K562 (cell line): ENCODE results near the gene MLIP. TPM values are rescaled to one million over a fixed set of nuclear protein-coding genes. Genes with fewer than 3 reads are reported as not detected.

Source experiments
- ATAC-seq: fragments of 200-7000 bp; cut with Tn5 transposase; 3 replicates; pipeline ENCODE4 v1.9.1; 2020; ENCODE audit warnings: moderate library complexity
- BruUV-seq: library from RNA; stranded (reverse); fragments of 400-500 nt; replicated peaks from 2 replicates; lab custom pipeline; 2021; lab: Mats Ljungman, UMichigan
- CTCF ChIA-PET: fragments of 300-600 bp; formaldehyde crosslinking; extraction: SDS; loops from one replicate; lab custom pipeline; 2021; ENCODE audit warnings: low intra/inter-chr PET ratio; lab: Yijun Ruan, JAX
- POLR2A ChIA-PET: fragments of 300-600, 350-650 bp; sonication (Branson Sonifier 250); formaldehyde crosslinking; extraction: SDS; loops from one replicate; lab custom pipeline; 2021; ENCODE audit warnings: antibody characterized with exemption, inconsistent platforms; lab: Yijun Ruan, JAX
- DNase-seq, 4 experiments: peaks; one replicate each; pipeline versions ENCODE4 v3.0.0 to v3.0.0-alpha.2; 2011 to 2018; ENCODE audit warnings: low spot score in 3 of 4, mixed read lengths in 3 of 4; ENCODE audit errors: extremely low read depth in 1 of 4
- FAIRE-seq: peaks from 2 replicates; lab custom pipeline; 2011; peaks lifted over from hg19 to GRCh38; lab: Jason Lieb, UNC
- H2AFZ ChIP-seq: 2 replicates; pipeline ENCODE4 v1.6.0; 2011; ENCODE audit warnings: low read depth, low read length, control low read depth, inconsistent platforms
- H3K27ac ChIP-seq: fragments of 200-600 bp; 3 replicates; pipeline ENCODE4 v1.8.0; 2011; ENCODE audit warnings: low read depth, mild to moderate bottlenecking, control low read depth, inconsistent platforms, low read length, moderate library complexity, mixed read lengths; ENCODE audit errors: extremely low read depth
- H3K27me3 ChIP-seq, 2 experiments: fragments of 300-600 bp in 1 of 2; 2 replicates in 1 of 2; 3 replicates in 1 of 2; pipeline versions ENCODE4 v1.6.0 to v1.8.0; 2011; ENCODE audit warnings: inconsistent platforms in 2 of 2, low read length in 2 of 2, mild to moderate bottlenecking in 1 of 2, mixed read lengths in 1 of 2, moderate library complexity in 1 of 2; ENCODE audit not compliant: control insufficient read depth in 2 of 2, insufficient read depth in 2 of 2
- H3K36me3 ChIP-seq: fragments of 300-600 bp; 3 replicates; pipeline ENCODE4 v1.8.0; 2011; ENCODE audit warnings: mild to moderate bottlenecking, low read length, inconsistent platforms; ENCODE audit not compliant: control insufficient read depth, insufficient read depth
- H3K4me1 ChIP-seq, 2 experiments: fragments of 200-600 bp in 1 of 2; replicated peaks in 1 of 2; 2 replicates in 1 of 2; 3 replicates in 1 of 2; pipeline versions ENCODE4 v1.5.1 to v1.8.0; 2011; ENCODE audit warnings: inconsistent platforms in 2 of 2, low read length in 2 of 2, mild to moderate bottlenecking in 1 of 2, mixed read lengths in 1 of 2, moderate library complexity in 1 of 2; ENCODE audit not compliant: control insufficient read depth in 2 of 2, insufficient read depth in 2 of 2
- H3K4me2 ChIP-seq: 2 replicates; pipeline ENCODE4 v1.6.1; 2011; ENCODE audit warnings: low read length, control low read depth, inconsistent platforms, mixed read lengths; ENCODE audit not compliant: insufficient read depth
- H3K4me3 ChIP-seq: fragments of 200-600 bp; sonication (generic), shearing (Covaris generic); 2 replicates; pipeline ENCODE4 v1.5.1; 2016; ENCODE audit warnings: control low read depth, inconsistent platforms
- H3K79me2 ChIP-seq: fragments of 200-600 bp; 3 replicates; pipeline ENCODE4 v1.8.0; 2011; ENCODE audit warnings: low read length, inconsistent platforms; ENCODE audit not compliant: control insufficient read depth, insufficient read depth
- H3K9ac ChIP-seq, 2 experiments: 2 replicates each; pipeline versions ENCODE4 v1.6.0 to v1.6.1; 2011; ENCODE audit warnings: low read depth in 2 of 2, low read length in 2 of 2, control low read depth in 1 of 2, inconsistent platforms in 1 of 2, mild to moderate bottlenecking in 1 of 2, mixed read lengths in 1 of 2; ENCODE audit not compliant: insufficient read depth in 1 of 2
- H3K9me1 ChIP-seq: one replicate; pipeline ENCODE4 v1.6.0; 2011; ENCODE audit warnings: inconsistent platforms, mild to moderate bottlenecking, low read length, moderate library complexity; ENCODE audit not compliant: control insufficient read depth, insufficient read depth
- H3K9me3 ChIP-seq: replicated peaks from 2 replicates; pipeline ENCODE4 v1.5.1; 2011; ENCODE audit warnings: low read depth, low read length, inconsistent platforms; ENCODE audit not compliant: control insufficient read depth, insufficient read depth
- H4K20me1 ChIP-seq: replicated peaks from 2 replicates; pipeline ENCODE4 v1.6.1; 2011; ENCODE audit warnings: low read length, inconsistent platforms, mixed read lengths; ENCODE audit not compliant: control insufficient read depth, insufficient read depth
- CBFA2T3 ChIP-seq: fragments of 450-650 bp; IDR thresholded peaks from 2 replicates; pipeline ENCODE4 v1.6.1; 2017
- CBX8 ChIP-seq: fragments of 200-600 bp; sonication (generic); IDR thresholded peaks from 2 replicates; pipeline ENCODE4 v1.6.1; 2012; ENCODE audit warnings: borderline replicate concordance, mixed run types, low read depth, mild to moderate bottlenecking, moderate library complexity, mixed read lengths, low read length, control low read depth, inconsistent platforms; ENCODE audit not compliant: poor library complexity, severe bottlenecking; ENCODE audit errors: extremely low read depth
- CEBPB ChIP-seq: fragments of 450-650 bp; IDR thresholded peaks from 2 replicates; pipeline ENCODE4 v1.6.1; 2016; ENCODE audit warnings: missing genetic modification characterization, missing compliant biosample characterization
- MAFF ChIP-seq: IDR thresholded peaks from 2 replicates; pipeline ENCODE4 v1.6.1; 2012; ENCODE audit warnings: low read length, improper control_type of control experiment
- NFIC ChIP-seq: fragments of 450-650 bp; IDR thresholded peaks from 2 replicates; pipeline ENCODE4 v1.6.1; 2017; ENCODE audit warnings: mild to moderate bottlenecking, inconsistent platforms
- NFIX ChIP-seq: fragments of 250-450 bp; sonication (Bioruptor Pico); IDR thresholded peaks from 2 replicates; pipeline ENCODE4 v1.4.0; 2020; ENCODE audit warnings: low read depth, mild to moderate bottlenecking, moderate library complexity
- SIN3B ChIP-seq: fragments of 450-650 bp; IDR thresholded peaks from 2 replicates; pipeline ENCODE4 v1.6.1; 2017; ENCODE audit warnings: low read depth, mild to moderate bottlenecking, moderate library complexity
- SRSF9 ChIP-seq: fragments of 200-400 bp; formaldehyde crosslinking; IDR thresholded peaks from 2 replicates; pipeline ENCODE4 v1.6.1; 2017; ENCODE audit warnings: low read depth, low read length, borderline replicate concordance
- TEAD1 ChIP-seq, 2 experiments: fragments of 450-650 bp in 1 of 2; sonication (generic) in 1 of 2; formaldehyde crosslinking; IDR thresholded peaks; 2 replicates each; pipeline versions ENCODE4 v1.4.0 to v1.8.0; 2020 to 2022; ENCODE audit warnings: mild to moderate bottlenecking in 2 of 2, missing genetic modification reagents in 1 of 2
- ZBED1 ChIP-seq: IDR thresholded peaks from 2 replicates; pipeline ENCODE4 v1.6.1; 2014
- ZNF76 ChIP-seq: fragments of 250-450 bp; sonication (Bioruptor Pico); IDR thresholded peaks from 2 replicates; pipeline ENCODE4 v1.4.0; 2020; ENCODE audit warnings: mild to moderate bottlenecking, moderate library complexity, borderline replicate concordance
- WGBS: fragments of 100-300 bp; shearing (Covaris generic); methylation state at CpG from one replicate; pipeline ENCODE4 v1.1.6; 2016; ENCODE audit warnings: low coverage, mixed read lengths; ENCODE audit not compliant: insufficient coverage; ENCODE audit errors: missing lambda C conversion rate; 5-methylcytosine and 5-hydroxymethylcytosine counted together
- in situ Hi-C: fragments of 300-500 bp; cut with MboI; formaldehyde crosslinking; loops from 4 replicates; pipeline ENCODE4 v1.15.0; 2018; ENCODE audit warnings: inconsistent platforms, mixed read lengths
- intact Hi-C: fragments of 100-400 bp; cut with micrococcal nuclease; formaldehyde crosslinking; loops from 2 replicates; pipeline ENCODE4 v1.14.2; 2022
- polyA plus RNA-seq, 8 experiments: library from polyadenylated mRNA; depleted of rRNA in 4 of 8; stranded (reverse) in 5 of 8; unstranded in 3 of 8; fragments of >200 nt; fragmentation: Nextera tagmentation in 2 of 8; fragmentation: Illumina TruSeq in 1 of 8; extraction: Ambion mirVana in 2 of 8; extraction: Trizol in 1 of 8; gene quantifications; 2 replicates each; pipeline versions ENCODE4 v1.2.1 to v1.2.3, GENCODE V29; 2011 to 2014; ENCODE audit warnings: inconsistent platforms in 1 of 8, missing spikeins in 1 of 8
- total RNA-seq, 7 experiments: library from RNA; depleted of rRNA in 6 of 7; stranded (reverse); fragments of >200 nt in 6 of 7; fragmentation: Illumina TruSeq in 2 of 7; extraction: Trizol in 2 of 7; gene quantifications; 2 replicates each; pipeline versions ENCODE4 v1.2.1 to v1.2.3, GENCODE V29; 2011 to 2021; ENCODE audit warnings: low replicate concordance in 1 of 7

MLIP gene
- total and polyA plus RNA-seq, 9 of the 15 experiments (the other 6 are each of a cell fraction or from before 2014, with no cell fraction given): not detected

DNA sequence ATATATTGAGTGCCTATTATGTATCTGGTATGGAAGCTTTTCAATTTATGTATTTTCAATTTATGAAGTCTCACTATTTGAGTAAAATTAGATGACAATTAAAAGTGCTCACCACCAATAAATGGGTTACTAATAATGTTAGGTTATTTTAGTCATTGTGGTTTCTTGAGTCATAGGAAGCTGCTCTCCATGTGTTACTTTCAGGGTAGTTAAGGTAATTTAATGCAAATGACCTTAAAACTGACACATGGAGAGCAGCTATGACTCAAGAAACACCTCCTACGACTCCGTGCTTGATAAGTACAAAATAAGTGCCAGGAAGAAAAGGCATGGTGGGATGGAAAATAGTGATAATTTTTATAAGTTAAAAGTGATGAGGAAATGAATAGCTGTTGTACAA is 180.5 kb downstream of the MLIP start:
- TF ChIP-seq SIN3B (no peak), ZNF76 (CRISPR knock-in tag) (no peak), SRSF9 (no peak), NFIC (no peak), CBFA2T3 (no peak), TEAD1 (CRISPR knock-in tag; IDR thresholded peaks at IDR 0.05) (no peak)
- in situ Hi-C loops (no loop called here), intact Hi-C loops (no loop called here)
- WGBS: 0% methylated on average over 2 of the region's 2 CpGs
- Histone ChIP-seq H3K9ac (no peak overlapping the region), H3K4me2 (no peak overlapping the region), H3K36me3 (no peaks in the 10 kb centered on the region), H3K27ac (no peak overlapping the region), H3K4me3 (no peak overlapping the region), H3K27me3 (no peaks in the 10 kb centered on the region), H4K20me1 (no peaks in the 10 kb centered on the region), H3K9me1 (no peaks in the 10 kb centered on the region), H3K4me1 (no peaks in the 10 kb centered on the region), H2AFZ (no peak overlapping the region), H3K79me2 (no peaks in the 10 kb centered on the region), H3K9me3 (no peaks in the 10 kb centered on the region)
- DNase-seq (no peak), ATAC-seq (no peak), FAIRE-seq (no peak)
- no TSS peak for BruUV-seq
- ChIA-PET POLR2A (no interaction called here), CTCF (no interaction called here)

DNA sequence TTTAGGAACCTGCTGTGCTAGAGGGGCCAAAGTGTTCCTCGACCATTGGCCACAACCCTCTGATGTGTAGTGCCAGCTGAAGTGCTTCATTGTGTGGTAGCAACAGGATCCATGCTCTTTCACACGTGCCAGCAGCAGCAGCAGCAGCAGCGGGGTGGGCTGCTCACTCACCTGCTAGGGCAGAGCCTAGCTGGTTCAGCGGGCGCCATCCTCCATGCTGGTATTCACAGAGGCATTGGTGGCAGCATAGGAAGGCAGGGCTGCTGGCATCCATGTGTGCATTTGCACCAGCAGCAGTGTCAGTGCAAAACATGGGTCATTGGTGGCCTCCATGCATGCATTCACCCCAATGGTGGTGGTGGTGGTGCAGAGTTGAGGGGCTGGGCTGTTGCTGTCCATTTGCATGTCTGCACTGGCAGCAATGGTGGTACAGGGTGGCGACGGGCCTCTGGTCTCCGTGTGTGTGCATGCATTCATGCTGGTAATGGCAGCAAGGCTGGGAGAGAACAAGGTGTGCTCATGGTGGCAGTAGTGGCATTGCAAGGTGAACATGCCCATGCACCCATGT is 183.8 kb downstream of the MLIP start:
- Histone ChIP-seq H4K20me1 (no peaks in the 10 kb centered on the region), H3K27ac (no peak overlapping the region), H3K36me3 (no peaks in the 10 kb centered on the region), H3K27me3 (no peaks in the 10 kb centered on the region), H3K4me1 (no peaks in the 10 kb centered on the region), H2AFZ (no peak overlapping the region), H3K9me3 (no peaks in the 10 kb centered on the region), H3K9ac (no peak overlapping the region), H3K4me2 (no peak overlapping the region), H3K79me2 (no peaks in the 10 kb centered on the region), H3K9me1 (no peaks in the 10 kb centered on the region), H3K4me3 (no peak overlapping the region)
- 0% methylated on average over 6 of the region's 8 CpGs for WGBS
- in situ Hi-C loops: no loop called here
- BruUV-seq: no TSS peak
- intact Hi-C loops: no loop called here
- no peak for DNase-seq
- no peak for FAIRE-seq
- TF ChIP-seq CBX8: no peak
- no peak for TF ChIP-seq MAFF
- no peak for TF ChIP-seq ZBED1
- TF ChIP-seq NFIX (CRISPR knock-in tag): no peak
- no peak for TF ChIP-seq CEBPB
- ChIA-PET CTCF (no interaction called here), POLR2A (no interaction called here)
- ATAC-seq: no peak
